ENCODE results near the gene NR3C2. TPM values are rescaled to one million over a fixed set of nuclear protein-coding genes. Genes with fewer than 3 reads are reported as not detected.

The NR3C2 gene
- total RNA-seq, 1 experiment from 2014 or later: 14.2 TPM

DNA sequence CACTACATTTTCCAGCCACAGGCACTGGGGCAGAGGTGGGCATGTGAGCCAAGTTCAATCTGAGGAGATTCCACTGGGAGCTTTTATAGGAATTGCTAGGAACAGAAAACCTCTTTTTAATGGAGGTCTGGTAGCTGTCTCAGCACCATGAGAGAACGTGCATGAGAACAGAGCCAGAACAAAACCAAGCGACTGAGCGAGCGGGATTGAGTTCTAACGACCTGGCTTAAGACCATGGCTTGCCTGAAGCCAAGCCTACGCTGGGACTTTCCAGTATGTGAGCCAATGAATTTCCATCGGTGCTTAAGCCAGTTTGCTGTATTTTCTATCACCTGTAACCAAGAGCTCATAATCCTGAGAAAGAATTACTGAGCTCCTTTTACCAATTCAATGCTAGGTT is 183.7 kb downstream of the NR3C2 start:
- TF ChIP-seq, protein P1, sequence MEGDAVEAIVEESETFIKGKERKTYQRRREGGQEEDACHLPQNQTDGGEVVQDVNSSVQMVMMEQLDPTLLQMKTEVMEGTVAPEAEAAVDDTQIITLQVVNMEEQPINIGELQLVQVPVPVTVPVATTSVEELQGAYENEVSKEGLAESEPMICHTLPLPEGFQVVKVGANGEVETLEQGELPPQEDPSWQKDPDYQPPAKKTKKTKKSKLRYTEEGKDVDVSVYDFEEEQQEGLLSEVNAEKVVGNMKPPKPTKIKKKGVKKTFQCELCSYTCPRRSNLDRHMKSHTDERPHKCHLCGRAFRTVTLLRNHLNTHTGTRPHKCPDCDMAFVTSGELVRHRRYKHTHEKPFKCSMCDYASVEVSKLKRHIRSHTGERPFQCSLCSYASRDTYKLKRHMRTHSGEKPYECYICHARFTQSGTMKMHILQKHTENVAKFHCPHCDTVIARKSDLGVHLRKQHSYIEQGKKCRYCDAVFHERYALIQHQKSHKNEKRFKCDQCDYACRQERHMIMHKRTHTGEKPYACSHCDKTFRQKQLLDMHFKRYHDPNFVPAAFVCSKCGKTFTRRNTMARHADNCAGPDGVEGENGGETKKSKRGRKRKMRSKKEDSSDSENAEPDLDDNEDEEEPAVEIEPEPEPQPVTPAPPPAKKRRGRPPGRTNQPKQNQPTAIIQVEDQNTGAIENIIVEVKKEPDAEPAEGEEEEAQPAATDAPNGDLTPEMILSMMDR (IDR thresholded peaks at IDR 0.05; ENCODE audit: unreplicated experiment): no peak
- no TSS peak for BruUV-seq (replicated peaks)
- H3K27me3 Mint-ChIP-seq (ENCODE audit: unreplicated experiment): no peaks in the 10 kb centered on the region
- no peak for DNase-seq
- no peak overlapping the region for H3K4me3 Mint-ChIP-seq (ENCODE audit: low read depth, unreplicated experiment)
- CTCF ChIA-PET: no interaction called here
- no peaks in the 10 kb centered on the region for H3K9me3 Mint-ChIP-seq (ENCODE audit: low read depth, unreplicated experiment)
- intact Hi-C loops (cut with micrococcal nuclease; ENCODE audit: unreplicated experiment): no loop called here
- no peak overlapping the region for H3K27ac Mint-ChIP-seq (ENCODE audit: unreplicated experiment)
- peaks cover 9% of the 10 kb centered on the region for H3K4me1 Mint-ChIP-seq (ENCODE audit: low read depth, unreplicated experiment)
- no peaks in the 10 kb centered on the region for H3K36me3 Mint-ChIP-seq (ENCODE audit: insufficient read depth, unreplicated experiment)

DNA sequence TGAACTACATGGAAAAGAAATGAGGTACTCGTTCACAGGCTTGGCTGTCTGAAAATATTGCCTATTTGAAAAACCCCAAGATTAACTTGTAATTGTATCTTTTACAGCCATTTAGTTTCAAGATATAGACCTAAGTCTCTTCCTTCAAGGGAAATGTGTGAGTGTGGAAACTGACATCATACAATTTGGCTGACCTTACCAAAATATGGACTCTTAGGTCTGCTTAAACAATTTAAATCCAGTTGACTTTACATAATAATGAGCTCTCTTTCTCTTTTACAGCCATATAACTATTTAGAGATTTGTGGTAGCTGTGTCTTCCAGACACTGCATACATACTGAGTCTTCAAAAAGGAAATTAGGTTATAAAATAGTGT is 186.9 kb downstream of the NR3C2 start:
- Mint-ChIP-seq H3K27me3 (ENCODE audit: unreplicated experiment) (no peaks in the 10 kb centered on the region), H3K4me1 (ENCODE audit: low read depth, unreplicated experiment) (peaks cover 9% of the 10 kb centered on the region), H3K4me3 (ENCODE audit: low read depth, unreplicated experiment) (no peak overlapping the region), H3K9me3 (ENCODE audit: low read depth, unreplicated experiment) (no peaks in the 10 kb centered on the region), H3K27ac (ENCODE audit: unreplicated experiment) (no peak overlapping the region), H3K36me3 (ENCODE audit: insufficient read depth, unreplicated experiment) (no peaks in the 10 kb centered on the region)
- DNase-seq: no peak
- TF ChIP-seq, protein P1 (IDR thresholded peaks at IDR 0.05; ENCODE audit: unreplicated experiment): no peak
- CTCF ChIA-PET: no interaction called here
- intact Hi-C loops (cut with micrococcal nuclease; ENCODE audit: unreplicated experiment): no loop called here
- BruUV-seq (replicated peaks): no TSS peak

DNA sequence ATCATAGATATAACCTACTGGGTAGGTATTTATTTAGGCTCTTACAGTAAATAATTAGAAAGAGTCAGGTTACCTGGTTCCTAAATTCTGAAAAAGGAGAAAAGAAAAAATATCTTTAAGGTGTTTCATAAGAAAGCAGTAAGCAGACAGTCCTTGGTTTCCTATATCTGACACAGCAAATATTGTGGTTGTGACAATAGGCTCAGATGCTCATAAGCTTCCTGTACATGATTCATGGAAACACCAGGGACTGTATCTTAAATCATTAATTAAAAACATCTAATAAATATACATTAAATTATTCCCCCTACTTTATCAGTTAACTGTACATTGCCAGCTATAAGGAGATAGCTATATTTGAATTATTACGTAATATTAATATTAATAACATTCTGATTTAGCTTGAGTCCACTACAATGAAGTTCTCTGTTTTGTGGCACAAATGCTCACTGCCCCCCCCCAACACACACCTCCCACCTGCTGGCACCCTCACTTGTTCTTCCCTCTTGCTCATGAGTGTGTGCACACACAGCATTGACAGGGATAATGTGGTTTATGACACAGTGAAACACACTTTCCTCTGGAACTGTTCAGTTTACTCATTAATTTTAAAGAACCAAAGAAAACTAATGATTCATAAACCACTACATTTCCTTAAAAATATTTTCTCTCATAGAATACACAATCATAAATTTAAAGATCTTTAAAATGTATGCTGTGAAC is 187.4 kb downstream of the NR3C2 start:
- no TSS peak for BruUV-seq (replicated peaks)
- intact Hi-C loops (cut with micrococcal nuclease; ENCODE audit: unreplicated experiment): no loop called here
- peaks cover 9% of the 10 kb centered on the region for H3K4me1 Mint-ChIP-seq (ENCODE audit: low read depth, unreplicated experiment)
- no peak overlapping the region for H3K4me3 Mint-ChIP-seq (ENCODE audit: low read depth, unreplicated experiment)
- DNase-seq: no peak
- H3K27ac Mint-ChIP-seq (ENCODE audit: unreplicated experiment): no peak overlapping the region
- TF ChIP-seq, protein P1 (IDR thresholded peaks at IDR 0.05; ENCODE audit: unreplicated experiment): no peak
- no peaks in the 10 kb centered on the region for H3K27me3 Mint-ChIP-seq (ENCODE audit: unreplicated experiment)
- CTCF ChIA-PET: no interaction called here
- no peaks in the 10 kb centered on the region for H3K36me3 Mint-ChIP-seq (ENCODE audit: insufficient read depth, unreplicated experiment)
- H3K9me3 Mint-ChIP-seq (ENCODE audit: low read depth, unreplicated experiment): no peaks in the 10 kb centered on the region

DNA sequence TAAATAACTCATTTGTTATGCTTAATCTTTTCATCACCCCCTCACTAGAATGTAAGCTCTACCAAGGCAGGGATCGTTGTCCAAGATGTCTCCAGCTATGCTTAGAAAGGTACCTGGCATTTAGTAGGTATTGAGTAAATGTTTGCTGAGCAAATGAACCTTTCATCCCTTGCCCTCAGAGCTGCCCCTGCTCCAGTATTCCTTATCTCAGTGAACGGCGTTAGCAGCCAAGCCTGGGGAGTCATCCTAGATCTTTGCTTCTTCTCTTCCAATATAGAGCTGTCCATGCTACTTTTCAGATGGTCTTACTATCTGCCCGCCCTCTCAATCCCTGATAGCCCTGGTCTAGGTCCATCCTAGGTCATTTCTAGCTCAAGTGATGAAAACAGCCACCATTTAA is 188.4 kb downstream of the NR3C2 start:
- H3K4me3 Mint-ChIP-seq (ENCODE audit: low read depth, unreplicated experiment): no peak overlapping the region
- no peaks in the 10 kb centered on the region for H3K9me3 Mint-ChIP-seq (ENCODE audit: low read depth, unreplicated experiment)
- H3K27ac Mint-ChIP-seq (ENCODE audit: unreplicated experiment): no peak overlapping the region
- intact Hi-C loops (cut with micrococcal nuclease; ENCODE audit: unreplicated experiment): no loop called here
- no peaks in the 10 kb centered on the region for H3K36me3 Mint-ChIP-seq (ENCODE audit: insufficient read depth, unreplicated experiment)
- CTCF ChIA-PET: no interaction called here
- H3K27me3 Mint-ChIP-seq (ENCODE audit: unreplicated experiment): no peaks in the 10 kb centered on the region
- BruUV-seq (replicated peaks): no TSS peak
- TF ChIP-seq, protein P1 (IDR thresholded peaks at IDR 0.05; ENCODE audit: unreplicated experiment): no peak
- no peak for DNase-seq
- peaks cover 9% of the 10 kb centered on the region for H3K4me1 Mint-ChIP-seq (ENCODE audit: low read depth, unreplicated experiment)
